Epithelial cell of esophagus (primary cell): ENCODE measurements around the gene PTPN23.

Experiments
- DNase-seq: peaks from one replicate; pipeline ENCODE4 v3.0.0; 2010; ENCODE audit warnings: low read depth
- H3K4me3 ChIP-seq: 2 replicates; pipeline ENCODE4 v1.5.1; 2011; ENCODE audit warnings: mild to moderate bottlenecking, low read length, control low read depth
- CTCF ChIP-seq: IDR thresholded peaks from 2 replicates; pipeline ENCODE4 v1.5.1; 2011; ENCODE audit warnings: low read depth, mild to moderate bottlenecking, low read length, control low read depth, inconsistent platforms; ENCODE audit not compliant: insufficient read depth; ENCODE audit errors: missing control alignments

PTPN23 gene

GRCh38 chr3:47430606-47431005 lies 49.8 kb downstream of the PTPN23 start:
- DNase-seq, result no peak
- no peak for TF ChIP-seq CTCF
- H3K4me3 ChIP-seq, result no peak overlapping the region

- H3K4me3 ChIP-seq, result no peak overlapping the region
- no peak for DNase-seq
- TF ChIP-seq CTCF, result no peak
Observed at GRCh38 chr3:47431225-47431624, 50.4 kb downstream of the PTPN23 start.

- no peak for DNase-seq
- TF ChIP-seq CTCF, result no peak
- no peak overlapping the region for H3K4me3 ChIP-seq
Observed at GRCh38 chr3:47432673-47433072, 51.9 kb downstream of the PTPN23 start.

- TF ChIP-seq CTCF, result no peak
- no peak overlapping the region for H3K4me3 ChIP-seq
- DNase-seq, result peak; percentile 42
Observed at GRCh38 chr3:47433796-47434195, 53.0 kb downstream of the PTPN23 start.

- no peak for TF ChIP-seq CTCF
- H3K4me3 ChIP-seq, result no peak overlapping the region
- DNase-seq, result no peak
Observed at GRCh38 chr3:47434849-47435248, 54.0 kb downstream of the PTPN23 start.

- no peak for DNase-seq
- no peak for TF ChIP-seq CTCF
- no peak overlapping the region for H3K4me3 ChIP-seq
Observed at GRCh38 chr3:47436180-47436579, 55.4 kb downstream of the PTPN23 start.

- DNase-seq, result peak; percentile 32
- TF ChIP-seq CTCF, result peak; percentile 37
Observed at GRCh38 chr3:47440131-47440530, 59.3 kb downstream of the PTPN23 start.

More at GRCh38 chr3:47440131-47440530, 59.3 kb downstream of the PTPN23 start:
- H3K4me3 ChIP-seq, result no peak overlapping the region
